Panc1 (cell line): ENCODE data around the gene NDNF. TPM values are rescaled to one million over a fixed set of nuclear protein-coding genes. Genes with fewer than 3 reads are reported as not detected.

Experiments used
- ATAC-seq: fragments of 200-7000 bp; cut with Tn5 transposase; 2 replicates; pipeline ENCODE4 v1.9.1; 2020; ENCODE audit warnings: mild to moderate bottlenecking, moderate library complexity
- BruUV-seq: library from RNA; stranded (reverse); fragments of 400-500 nt; replicated peaks from 2 replicates; lab custom pipeline; 2021; lab: Mats Ljungman, UMichigan
- CTCF ChIA-PET: fragments of 300-600 bp; sonication (Branson Sonifier 250); formaldehyde crosslinking; loops from one replicate; lab custom pipeline; 2022; ENCODE audit warnings: antibody characterized with exemption; lab: Charles Lee
- POLR2A ChIA-PET: fragments of 300-600 bp; sonication (Branson Sonifier 250); formaldehyde crosslinking; loops from one replicate; lab custom pipeline; 2022; ENCODE audit warnings: antibody characterized with exemption; lab: Charles Lee
- DNase-seq: peaks from one replicate; pipeline ENCODE4 v3.0.0-alpha.2; 2010; ENCODE audit warnings: low read depth, low spot score
- H3K27ac ChIP-seq: 2 replicates; pipeline ENCODE4 v1.5.1; 2011; ENCODE audit warnings: mild to moderate bottlenecking, low read length, inconsistent platforms
- H3K27me3 ChIP-seq: fragments of 200-500 bp; sonication (Bioruptor generic); 2 replicates; pipeline ENCODE4 v1.6.0; 2014; ENCODE audit warnings: low read length, inconsistent platforms; ENCODE audit not compliant: control insufficient read depth, insufficient read depth
- H3K36me3 ChIP-seq: fragments of 200-500 bp; sonication (Bioruptor generic); 2 replicates; pipeline ENCODE4 v1.5.1; 2014; ENCODE audit warnings: inconsistent platforms, mild to moderate bottlenecking, low read length, moderate library complexity; ENCODE audit not compliant: control insufficient read depth, insufficient read depth
- H3K4me1 ChIP-seq: 2 replicates; pipeline ENCODE4 v1.5.1; 2011; ENCODE audit warnings: inconsistent platforms, mild to moderate bottlenecking, low read length, moderate library complexity; ENCODE audit not compliant: control insufficient read depth, insufficient read depth
- H3K4me3 ChIP-seq, 2 experiments: 2 replicates each; pipeline ENCODE4 v1.5.1; 2011 to 2012; ENCODE audit warnings: low read depth in 2 of 2, low read length in 2 of 2, mild to moderate bottlenecking in 2 of 2, inconsistent platforms in 1 of 2, moderate library complexity in 1 of 2
- H3K9me3 ChIP-seq: fragments of 200-500 bp; sonication (Bioruptor generic); 2 replicates; pipeline ENCODE4 v1.5.1; 2014; ENCODE audit warnings: low read depth, mild to moderate bottlenecking, inconsistent platforms, low read length, moderate library complexity; ENCODE audit not compliant: control insufficient read depth, insufficient read depth
- POLR2AphosphoS5 ChIP-seq: IDR thresholded peaks from 2 replicates; pipeline ENCODE4 v1.6.1; 2012; ENCODE audit warnings: mild to moderate bottlenecking, low read depth, low read length, moderate library complexity
- SIN3A ChIP-seq: IDR thresholded peaks from 2 replicates; pipeline ENCODE4 v1.6.1; 2012; ENCODE audit warnings: low read depth, mild to moderate bottlenecking, low read length, moderate library complexity, borderline replicate concordance; ENCODE audit not compliant: insufficient read depth
- TCF7L2 ChIP-seq: IDR thresholded peaks from 2 replicates; pipeline ENCODE4 v1.6.1; 2011; ENCODE audit warnings: mild to moderate bottlenecking, low read depth, low read length, inconsistent platforms
- in situ Hi-C: cut with HindIII; loops from 2 replicates; pipeline ENCODE4 v1.10.0; 2016; ENCODE audit warnings: low sequenced_read_pairs, low pct_unique_long_range_greater_than_20kb
- intact Hi-C: fragments of 100-400 bp; cut with micrococcal nuclease; formaldehyde crosslinking; loops from one replicate; pipeline ENCODE4 v1.10.0; 2022; ENCODE audit not compliant: unreplicated experiment
- total RNA-seq: library from RNA; stranded (reverse); gene quantifications from one replicate; pipeline ENCODE4 v1.2.1, GENCODE V29; 2021; ENCODE audit not compliant: unreplicated experiment
- TF ChIP-seq, protein P1 (sequence below): fragments of 450-650 bp; IDR thresholded peaks from 2 replicates; pipeline ENCODE4 v1.5.1; 2017; ENCODE audit warnings: mild to moderate bottlenecking
- TF ChIP-seq, protein P2 (sequence below), 2 experiments: IDR thresholded peaks; 2 replicates each; pipeline ENCODE4 v1.6.1; 2011 to 2012; ENCODE audit warnings: low read depth in 2 of 2, control low read depth in 1 of 2, low read length in 1 of 2, mild to moderate bottlenecking in 1 of 2, moderate library complexity in 1 of 2; ENCODE audit not compliant: insufficient read depth in 1 of 2

Gene NDNF
- total RNA-seq, 1 experiment from 2014 or later: 0.10 TPM

DNA sequence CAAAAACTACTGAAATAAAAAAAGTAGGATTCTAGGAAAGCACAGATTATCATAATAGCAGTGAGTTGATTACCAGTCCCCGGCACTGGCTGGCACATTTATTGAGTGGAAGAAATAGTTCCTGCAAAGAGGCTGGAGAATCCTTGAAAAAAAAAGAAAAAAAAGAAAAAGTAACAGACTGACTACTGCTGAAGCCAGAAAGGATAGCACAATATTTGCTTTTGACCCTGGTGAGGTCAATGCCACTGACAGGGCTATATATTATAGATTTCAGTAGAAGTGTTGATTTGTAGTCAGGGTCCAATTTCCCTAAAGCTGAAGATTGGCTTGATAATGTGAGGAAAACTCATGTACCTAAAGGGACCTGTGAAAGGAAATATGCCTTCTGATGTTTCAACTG, 64.7 kb downstream of the NDNF start:
- CTCF ChIA-PET: no interaction called here
- no peaks in the 10 kb centered on the region for H3K27me3 ChIP-seq
- ATAC-seq: no peak
- no TSS peak for BruUV-seq
- no peaks in the 10 kb centered on the region for H3K9me3 ChIP-seq
- POLR2A ChIA-PET: no interaction called here
- H3K27ac ChIP-seq: no peak overlapping the region
- no peaks in the 10 kb centered on the region for H3K4me1 ChIP-seq
- in situ Hi-C loops: no loop called here
- no peak for TF ChIP-seq SIN3A
- no peak for TF ChIP-seq TCF7L2
- TF ChIP-seq, protein P1, sequence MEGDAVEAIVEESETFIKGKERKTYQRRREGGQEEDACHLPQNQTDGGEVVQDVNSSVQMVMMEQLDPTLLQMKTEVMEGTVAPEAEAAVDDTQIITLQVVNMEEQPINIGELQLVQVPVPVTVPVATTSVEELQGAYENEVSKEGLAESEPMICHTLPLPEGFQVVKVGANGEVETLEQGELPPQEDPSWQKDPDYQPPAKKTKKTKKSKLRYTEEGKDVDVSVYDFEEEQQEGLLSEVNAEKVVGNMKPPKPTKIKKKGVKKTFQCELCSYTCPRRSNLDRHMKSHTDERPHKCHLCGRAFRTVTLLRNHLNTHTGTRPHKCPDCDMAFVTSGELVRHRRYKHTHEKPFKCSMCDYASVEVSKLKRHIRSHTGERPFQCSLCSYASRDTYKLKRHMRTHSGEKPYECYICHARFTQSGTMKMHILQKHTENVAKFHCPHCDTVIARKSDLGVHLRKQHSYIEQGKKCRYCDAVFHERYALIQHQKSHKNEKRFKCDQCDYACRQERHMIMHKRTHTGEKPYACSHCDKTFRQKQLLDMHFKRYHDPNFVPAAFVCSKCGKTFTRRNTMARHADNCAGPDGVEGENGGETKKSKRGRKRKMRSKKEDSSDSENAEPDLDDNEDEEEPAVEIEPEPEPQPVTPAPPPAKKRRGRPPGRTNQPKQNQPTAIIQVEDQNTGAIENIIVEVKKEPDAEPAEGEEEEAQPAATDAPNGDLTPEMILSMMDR: no peak
- TF ChIP-seq, protein P2, sequence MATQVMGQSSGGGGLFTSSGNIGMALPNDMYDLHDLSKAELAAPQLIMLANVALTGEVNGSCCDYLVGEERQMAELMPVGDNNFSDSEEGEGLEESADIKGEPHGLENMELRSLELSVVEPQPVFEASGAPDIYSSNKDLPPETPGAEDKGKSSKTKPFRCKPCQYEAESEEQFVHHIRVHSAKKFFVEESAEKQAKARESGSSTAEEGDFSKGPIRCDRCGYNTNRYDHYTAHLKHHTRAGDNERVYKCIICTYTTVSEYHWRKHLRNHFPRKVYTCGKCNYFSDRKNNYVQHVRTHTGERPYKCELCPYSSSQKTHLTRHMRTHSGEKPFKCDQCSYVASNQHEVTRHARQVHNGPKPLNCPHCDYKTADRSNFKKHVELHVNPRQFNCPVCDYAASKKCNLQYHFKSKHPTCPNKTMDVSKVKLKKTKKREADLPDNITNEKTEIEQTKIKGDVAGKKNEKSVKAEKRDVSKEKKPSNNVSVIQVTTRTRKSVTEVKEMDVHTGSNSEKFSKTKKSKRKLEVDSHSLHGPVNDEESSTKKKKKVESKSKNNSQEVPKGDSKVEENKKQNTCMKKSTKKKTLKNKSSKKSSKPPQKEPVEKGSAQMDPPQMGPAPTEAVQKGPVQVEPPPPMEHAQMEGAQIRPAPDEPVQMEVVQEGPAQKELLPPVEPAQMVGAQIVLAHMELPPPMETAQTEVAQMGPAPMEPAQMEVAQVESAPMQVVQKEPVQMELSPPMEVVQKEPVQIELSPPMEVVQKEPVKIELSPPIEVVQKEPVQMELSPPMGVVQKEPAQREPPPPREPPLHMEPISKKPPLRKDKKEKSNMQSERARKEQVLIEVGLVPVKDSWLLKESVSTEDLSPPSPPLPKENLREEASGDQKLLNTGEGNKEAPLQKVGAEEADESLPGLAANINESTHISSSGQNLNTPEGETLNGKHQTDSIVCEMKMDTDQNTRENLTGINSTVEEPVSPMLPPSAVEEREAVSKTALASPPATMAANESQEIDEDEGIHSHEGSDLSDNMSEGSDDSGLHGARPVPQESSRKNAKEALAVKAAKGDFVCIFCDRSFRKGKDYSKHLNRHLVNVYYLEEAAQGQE (IDR thresholded peaks at IDR 0.05; ENCODE audit: insufficient read depth in 1 of 2, low read depth in 2 of 2, low read length in 1 of 2): no peak
- no peak for TF ChIP-seq POLR2AphosphoS5
- H3K36me3 ChIP-seq: no peaks in the 10 kb centered on the region
- intact Hi-C loops: no loop called here
- H3K4me3 ChIP-seq: no peak overlapping the region
- no peak for DNase-seq

DNA sequence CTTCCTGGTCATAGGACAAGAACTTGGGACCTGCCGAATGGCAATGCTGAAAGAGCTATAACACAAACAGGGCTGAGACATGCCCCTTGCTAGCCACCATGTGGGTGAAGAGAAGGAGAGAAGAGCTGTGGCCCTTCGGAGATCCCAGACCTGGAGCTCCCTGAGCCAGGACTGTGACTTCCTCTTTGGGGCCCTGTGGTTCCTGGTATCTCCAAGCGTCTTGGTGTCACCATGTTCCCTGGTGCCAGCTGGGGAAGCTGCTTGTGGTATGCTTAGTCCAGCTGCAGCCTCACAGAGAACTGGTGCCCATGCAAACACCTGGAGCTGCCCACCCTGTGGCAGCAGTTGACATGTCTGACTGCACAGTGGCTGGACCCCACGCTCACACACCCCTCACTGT, 68.5 kb downstream of the NDNF start:
- ChIA-PET POLR2A (no interaction called here), CTCF (no interaction called here)
- no peak for DNase-seq
- no peaks in the 10 kb centered on the region for H3K36me3 ChIP-seq
- no peak overlapping the region for H3K27ac ChIP-seq
- no peaks in the 10 kb centered on the region for H3K27me3 ChIP-seq
- TF ChIP-seq, protein P2 (IDR thresholded peaks at IDR 0.05; ENCODE audit: insufficient read depth in 1 of 2, low read depth in 2 of 2, low read length in 1 of 2): no peak
- TF ChIP-seq POLR2AphosphoS5 (no peak), TCF7L2 (no peak), SIN3A (no peak)
- TF ChIP-seq, protein P1: no peak
- no peaks in the 10 kb centered on the region for H3K4me1 ChIP-seq
- no peaks in the 10 kb centered on the region for H3K9me3 ChIP-seq
- no TSS peak for BruUV-seq
- intact Hi-C loops: no loop called here
- no peak for ATAC-seq
- in situ Hi-C loops: no loop called here
- H3K4me3 ChIP-seq: no peak overlapping the region
